GM18505 (cell line): ENCODE results near the gene TRPM1.
A peak's percentile ranks its signal among the peaks of the same experiment; 100 is the strongest.

Experiments
- ATAC-seq: cut with Tn5 transposase; IDR thresholded peaks from one replicate; pipeline ENCODE4 v1.9.1; 2021; ENCODE audit not compliant: unreplicated experiment
- POLR2A ChIP-seq: IDR thresholded peaks from 4 replicates; pipeline ENCODE4 v1.6.1; 2011; ENCODE audit warnings: borderline replicate concordance; ENCODE audit not compliant: insufficient read depth, insufficient read length; ENCODE audit errors: extremely low read depth

The TRPM1 gene

GRCh38 chr15:31024330-31024729 lies 77.2 kb downstream of the TRPM1 start:
- no peak for TF ChIP-seq POLR2A
- ATAC-seq = no peak

- ATAC-seq = no peak
- TF ChIP-seq POLR2A = no peak
These were observed 77.7 kb downstream of the TRPM1 start for GRCh38 chr15:31023841-31024240.

GRCh38 chr15:31021067-31021665 lies 80.4 kb downstream of the TRPM1 start:
- TF ChIP-seq POLR2A = no peak
- ATAC-seq = no peak

- no peak for TF ChIP-seq POLR2A
- no peak for ATAC-seq
These were observed 81.0 kb downstream of the TRPM1 start for GRCh38 chr15:31020542-31020941.

- no peak for TF ChIP-seq POLR2A
- ATAC-seq = no peak
These were observed 81.5 kb downstream of the TRPM1 start for GRCh38 chr15:31019986-31020385.

- TF ChIP-seq POLR2A = no peak
These were observed 84.2 kb downstream of the TRPM1 start for GRCh38 chr15:31017311-31017710.

GRCh38 chr15:31016446-31016915 lies 85.0 kb downstream of the TRPM1 start:
- ATAC-seq = no peak
- no peak for TF ChIP-seq POLR2A

More at GRCh38 chr15:31017311-31017710, 84.2 kb downstream of the TRPM1 start:
- ATAC-seq = no peak

GRCh38 chr15:31014608-31014925 lies 87.0 kb downstream of the TRPM1 start:
- no peak for TF ChIP-seq POLR2A
- ATAC-seq = no peak

GRCh38 chr15:31013863-31014607 lies 87.5 kb downstream of the TRPM1 start:
- peak; percentile 86 for ATAC-seq

GRCh38 chr15:31012455-31012854 lies 89.1 kb downstream of the TRPM1 start:
- no peak for TF ChIP-seq POLR2A
- no peak for ATAC-seq

More at GRCh38 chr15:31013863-31014607, 87.5 kb downstream of the TRPM1 start:
- TF ChIP-seq POLR2A = peak; percentile 54

- no peak for TF ChIP-seq POLR2A
- no peak for ATAC-seq
These were observed 91.5 kb downstream of the TRPM1 start for GRCh38 chr15:31010036-31010435.

GRCh38 chr15:31005660-31006059 lies 95.9 kb downstream of the TRPM1 start:
- ATAC-seq = no peak
- TF ChIP-seq POLR2A = no peak

- ATAC-seq = peak; percentile 89
- peak; percentile 49 for TF ChIP-seq POLR2A
These were observed 97.2 kb downstream of the TRPM1 start for GRCh38 chr15:31004220-31004733.

GRCh38 chr15:31001702-31002101 lies 99.8 kb downstream of the TRPM1 start:
- TF ChIP-seq POLR2A = no peak
- no peak for ATAC-seq
